Omental fat pad (tissue), 4 donors: ENCODE measurements around the gene FLACC1. TPM values are rescaled to one million over a fixed set of nuclear protein-coding genes. Genes with fewer than 3 reads are reported as not detected.
A peak's percentile ranks its signal among the peaks of the same experiment; 100 is the strongest.

Source experiments
- ATAC-seq: fragments of 150-250 bp; one replicate; pipeline ENCODE4 v1.9.1; 2016; ENCODE audit warnings: mild to moderate bottlenecking, moderate library complexity; ENCODE audit not compliant: low FRiP score
- DNase-seq: peaks from one replicate; pipeline ENCODE4 v3.0.0-alpha.2; 2019; ENCODE audit warnings: low spot score
- total RNA-seq, 4 donors: library from RNA; depleted of rRNA; stranded (reverse); fragments of >200 nt; gene quantifications; one replicate each; pipeline ENCODE4 v1.1.0, GENCODE V29; 2016
- TF ChIP-seq, protein P1 (sequence below), 3 donors: fragments of 450-650 bp; IDR thresholded peaks; one replicate each; pipeline ENCODE4 v1.5.1; 2016 to 2017; ENCODE audit warnings: antibody characterized with exemption in 3 of 3, mild to moderate bottlenecking in 3 of 3, moderate library complexity in 2 of 3

Gene FLACC1, protein sequence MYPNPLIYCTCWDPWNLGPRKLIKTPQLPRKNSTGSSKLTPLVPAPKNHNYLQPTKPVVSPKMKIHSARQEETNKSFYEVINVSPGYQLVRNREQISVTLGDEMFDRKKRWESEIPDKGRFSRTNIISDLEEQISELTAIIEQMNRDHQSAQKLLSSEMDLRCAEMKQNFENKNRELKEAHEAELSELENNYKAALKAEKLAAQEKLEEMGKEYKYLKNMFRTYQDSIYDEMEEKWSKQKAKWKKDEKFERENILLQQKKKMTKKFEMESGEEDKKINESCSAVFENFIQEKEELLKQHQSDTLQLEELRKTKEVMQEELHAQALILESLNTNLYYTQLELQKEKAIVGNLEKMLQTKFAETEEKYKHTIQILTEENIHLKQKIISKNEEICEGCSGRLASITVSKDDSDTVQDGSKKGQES
- 1 to 10 TPM; 1.6 to 3.2 (median 1.9) TPM for total RNA-seq

DNA sequence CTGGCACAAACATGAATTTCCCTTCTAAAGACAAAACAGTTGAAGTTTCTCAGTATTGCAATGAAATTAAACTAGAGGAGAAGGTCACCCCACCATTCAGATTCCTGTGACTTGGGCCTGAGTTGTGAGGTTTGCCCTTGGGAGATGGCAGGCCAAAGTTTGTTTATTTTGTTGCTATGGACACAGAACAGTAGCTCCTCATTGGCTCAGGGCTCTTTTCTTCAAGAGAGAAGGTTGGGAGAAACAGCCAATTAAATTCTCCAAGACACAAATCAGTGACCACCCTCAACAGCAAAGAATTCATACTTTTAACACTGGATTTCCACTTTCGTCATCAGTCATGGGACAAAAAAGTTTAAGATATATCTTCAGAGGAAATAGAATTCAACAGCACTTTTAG lies at the start of gene FLACC1:
FLACC1 (minus strand) TSS at position 125 of the 400 bp plus-strand sequence. CDS start 5,941 bp downstream, outside the sequence.
- DNase-seq (no peak), ATAC-seq (peak; percentile 80)
- TF ChIP-seq, protein P1, sequence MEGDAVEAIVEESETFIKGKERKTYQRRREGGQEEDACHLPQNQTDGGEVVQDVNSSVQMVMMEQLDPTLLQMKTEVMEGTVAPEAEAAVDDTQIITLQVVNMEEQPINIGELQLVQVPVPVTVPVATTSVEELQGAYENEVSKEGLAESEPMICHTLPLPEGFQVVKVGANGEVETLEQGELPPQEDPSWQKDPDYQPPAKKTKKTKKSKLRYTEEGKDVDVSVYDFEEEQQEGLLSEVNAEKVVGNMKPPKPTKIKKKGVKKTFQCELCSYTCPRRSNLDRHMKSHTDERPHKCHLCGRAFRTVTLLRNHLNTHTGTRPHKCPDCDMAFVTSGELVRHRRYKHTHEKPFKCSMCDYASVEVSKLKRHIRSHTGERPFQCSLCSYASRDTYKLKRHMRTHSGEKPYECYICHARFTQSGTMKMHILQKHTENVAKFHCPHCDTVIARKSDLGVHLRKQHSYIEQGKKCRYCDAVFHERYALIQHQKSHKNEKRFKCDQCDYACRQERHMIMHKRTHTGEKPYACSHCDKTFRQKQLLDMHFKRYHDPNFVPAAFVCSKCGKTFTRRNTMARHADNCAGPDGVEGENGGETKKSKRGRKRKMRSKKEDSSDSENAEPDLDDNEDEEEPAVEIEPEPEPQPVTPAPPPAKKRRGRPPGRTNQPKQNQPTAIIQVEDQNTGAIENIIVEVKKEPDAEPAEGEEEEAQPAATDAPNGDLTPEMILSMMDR (IDR thresholded peaks at IDR 0.05): no peak

DNA sequence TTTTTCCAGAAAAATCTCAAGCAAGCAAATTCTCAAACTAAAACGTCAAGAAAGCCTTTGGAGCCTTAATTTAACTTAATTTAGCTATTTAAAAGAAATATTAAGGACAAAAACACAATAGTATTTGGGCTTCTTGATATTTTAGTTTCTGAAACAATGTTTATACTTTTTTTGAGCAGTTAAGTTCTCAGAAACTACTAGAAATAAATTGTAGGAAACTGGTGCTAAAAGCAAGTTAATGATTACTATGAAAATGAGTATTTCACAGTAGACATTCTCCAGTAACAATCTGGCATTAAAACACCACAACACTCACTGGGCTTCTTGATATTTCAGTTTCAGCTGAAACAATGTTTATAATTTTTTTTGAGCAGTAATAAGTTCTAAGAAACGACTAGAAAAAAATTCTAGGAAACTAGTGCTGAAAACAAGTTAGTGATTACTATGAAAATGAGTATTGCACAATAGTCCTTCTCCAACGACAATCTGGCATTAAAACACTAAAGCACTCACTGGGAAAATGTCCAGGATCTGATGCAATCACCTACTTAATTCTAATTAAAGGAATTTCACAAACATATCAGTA lies 49.0 kb upstream of the FLACC1 start:
- ATAC-seq: peak; percentile 79
- TF ChIP-seq, protein P1 (IDR thresholded peaks at IDR 0.05): no peak
- no peak for DNase-seq

DNA sequence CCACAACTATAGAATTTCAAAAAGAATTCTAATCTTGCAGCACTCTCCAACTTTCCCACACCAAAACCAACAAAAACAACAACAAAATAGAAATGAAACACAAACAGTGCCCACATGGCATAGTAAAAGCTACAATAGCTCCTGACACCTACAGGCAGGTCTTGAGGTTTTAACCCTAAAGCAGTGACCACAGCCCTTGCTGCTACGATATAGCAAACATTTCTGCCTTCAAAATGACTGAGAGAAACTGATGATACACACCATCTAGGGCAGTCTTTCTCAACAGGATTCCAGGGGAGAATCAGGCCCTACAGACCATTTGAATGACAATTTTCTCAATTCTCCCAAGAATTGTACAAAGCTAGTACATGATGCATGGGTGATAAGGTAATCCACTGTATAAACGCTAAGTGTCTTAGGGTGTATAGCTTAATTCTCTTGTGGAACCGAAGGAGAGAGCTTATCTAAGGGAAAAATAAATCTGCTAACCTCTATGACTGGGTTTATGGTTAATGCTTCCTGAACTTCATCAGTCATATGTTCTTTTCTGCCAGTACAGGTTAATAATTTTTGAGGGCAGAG lies 47.6 kb upstream of the FLACC1 start:
- no peak for ATAC-seq
- TF ChIP-seq, protein P1 (IDR thresholded peaks at IDR 0.05): no peak
- no peak for DNase-seq

GRCh38 chr2:201403880-201404279 lies 46.7 kb upstream of the FLACC1 start:
- ATAC-seq: no peak
- TF ChIP-seq, protein P1 (IDR thresholded peaks at IDR 0.05): no peak

GRCh38 chr2:201402651-201403562 lies 45.8 kb upstream of the FLACC1 start:
- no peak for ATAC-seq
- TF ChIP-seq, protein P1 (IDR thresholded peaks at IDR 0.05): no peak
- DNase-seq: no peak

More at GRCh38 chr2:201403880-201404279, 46.7 kb upstream of the FLACC1 start:
- no peak for DNase-seq

DNA sequence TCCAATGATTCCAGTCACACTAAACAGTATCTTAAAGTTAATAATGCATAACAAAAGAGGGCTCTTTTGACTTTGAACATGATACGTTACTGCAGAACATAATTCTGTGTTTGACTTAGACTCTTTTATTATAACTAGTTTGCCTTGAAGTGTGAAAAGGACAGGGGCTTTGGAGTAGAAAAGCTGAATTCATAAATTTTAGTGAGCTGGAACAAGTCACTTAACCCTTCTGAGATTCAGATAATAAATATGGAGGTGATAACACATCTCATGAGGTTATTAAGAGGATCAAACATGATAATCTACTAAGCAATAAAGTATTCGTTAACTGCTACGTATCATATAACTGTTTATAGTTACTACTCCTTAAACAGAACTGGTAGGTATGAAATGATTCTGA lies 44.7 kb upstream of the FLACC1 start:
- no peak for DNase-seq
- ATAC-seq: no peak
- TF ChIP-seq, protein P1 (IDR thresholded peaks at IDR 0.05): no peak
